ENCODE measurements around the gene TFAP2A.

GRCh38 chr6:10446548-10446947 lies 31.7 kb upstream of the TFAP2A start:
- no peak for TF ChIP-seq MTA3 (IDR thresholded peaks at IDR 0.05; ENCODE audit: borderline replicate concordance, low read length)
- no peak for TF ChIP-seq JUNB (IDR thresholded peaks at IDR 0.05)
- TF ChIP-seq, protein P1, sequence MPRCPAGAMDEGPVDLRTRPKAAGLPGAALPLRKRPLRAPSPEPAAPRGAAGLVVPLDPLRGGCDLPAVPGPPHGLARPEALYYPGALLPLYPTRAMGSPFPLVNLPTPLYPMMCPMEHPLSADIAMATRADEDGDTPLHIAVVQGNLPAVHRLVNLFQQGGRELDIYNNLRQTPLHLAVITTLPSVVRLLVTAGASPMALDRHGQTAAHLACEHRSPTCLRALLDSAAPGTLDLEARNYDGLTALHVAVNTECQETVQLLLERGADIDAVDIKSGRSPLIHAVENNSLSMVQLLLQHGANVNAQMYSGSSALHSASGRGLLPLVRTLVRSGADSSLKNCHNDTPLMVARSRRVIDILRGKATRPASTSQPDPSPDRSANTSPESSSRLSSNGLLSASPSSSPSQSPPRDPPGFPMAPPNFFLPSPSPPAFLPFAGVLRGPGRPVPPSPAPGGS (IDR thresholded peaks at IDR 0.05; ENCODE audit: borderline replicate concordance, insufficient read depth, low read depth, low read length, poor library complexity, severe bottlenecking) = no peak
- TF ChIP-seq POLR2AphosphoS5 (IDR thresholded peaks at IDR 0.05; ENCODE audit: low read length) = no peak
- no peak for TF ChIP-seq YY1 (IDR thresholded peaks at IDR 0.05; ENCODE audit: low read depth, low read length)
- TF ChIP-seq CREM (IDR thresholded peaks at IDR 0.05; ENCODE audit: low read depth) = no peak
- no peak for TF ChIP-seq SIN3A (IDR thresholded peaks at IDR 0.05; ENCODE audit: low read depth, low read length)
- no peak for TF ChIP-seq NRF1 (conservative IDR thresholded peaks at IDR 0.05; ENCODE audit: low read depth, low read length)
